ENCODE results near the gene SETMAR.

The SETMAR gene

GRCh38 chr3:4355401-4356219 is 52.4 kb downstream of the SETMAR start:
- DNase-seq, result no peak

- no peak for DNase-seq
Observed at GRCh38 chr3:4356220-4356540, 53.0 kb downstream of the SETMAR start.

GRCh38 chr3:4356546-4357410 is 53.6 kb downstream of the SETMAR start:
- no peak for DNase-seq

DNA sequence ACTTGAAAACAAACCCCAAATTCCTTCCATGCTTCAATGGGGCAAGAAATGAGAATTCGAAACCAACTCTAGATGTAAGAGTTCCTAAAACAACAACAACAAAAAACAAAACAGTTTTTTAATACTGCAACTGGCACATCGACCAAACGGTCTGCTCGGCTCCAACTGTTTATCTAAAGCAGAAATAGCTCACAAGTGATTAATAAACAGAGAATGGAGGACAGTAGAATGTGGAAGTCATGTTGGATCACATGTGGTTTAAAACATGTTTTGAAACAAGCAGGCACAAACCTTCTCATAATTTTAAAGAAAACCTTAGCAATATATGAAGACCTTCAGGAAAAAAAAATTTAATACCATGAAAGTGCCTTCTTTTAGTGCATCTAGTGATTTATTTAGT is 55.1 kb downstream of the SETMAR start:
- DNase-seq, result no peak

GRCh38 chr3:4359805-4360502 is 56.8 kb downstream of the SETMAR start:
- no peak for DNase-seq

DNA sequence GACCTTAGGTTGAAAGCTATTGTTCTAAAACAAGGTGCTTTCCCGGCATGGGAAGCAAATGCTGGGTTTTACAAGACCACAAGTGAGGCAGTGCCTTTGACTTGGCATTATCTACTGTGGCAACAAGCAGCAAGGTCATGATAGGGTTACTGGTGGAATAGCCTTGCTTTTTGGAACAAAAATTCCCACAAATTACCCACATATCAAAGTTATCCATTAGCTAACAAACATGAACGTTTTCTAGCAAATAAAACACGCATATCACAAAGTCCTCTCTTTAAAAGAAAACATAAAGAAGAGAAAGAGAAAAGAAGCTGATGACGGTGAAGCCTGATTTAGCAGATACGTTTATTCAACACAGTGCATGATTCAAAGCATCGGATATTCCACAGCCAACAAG is 57.6 kb downstream of the SETMAR start:
- DNase-seq, result no peak

- no peak for DNase-seq
Observed at GRCh38 chr3:4362523-4362922, 59.4 kb downstream of the SETMAR start.

Data from NCI-H1436 treated with DMSO at 0.1 percent for 48 hours (cell line).